Limb (tissue), 2 donors: Measurements from ENCODE around the gene GNAI3.
A peak's percentile ranks its signal among the peaks of the same experiment; 100 is the strongest.
"Not testable (repeated sequence)": the region's sequence is repeated elsewhere in the genome, so short reads cannot be mapped to it uniquely, and the experiment has no call there.

ENCODE experiments used
- DNase-seq, 2 donors: peaks; one replicate each; pipeline ENCODE4 v3.0.0-alpha.2; 2016; ENCODE audit errors: extremely low spot score in 2 of 2

GNAI3 gene

GRCh38 chr1:109657970-109658369 is 109.6 kb downstream of the GNAI3 start:
- DNase-seq: no peak

GRCh38 chr1:109658533-109659042 is 110.2 kb downstream of the GNAI3 start:
- no peak for DNase-seq

- no peak for DNase-seq
Observed at GRCh38 chr1:109659145-109659544, 110.7 kb downstream of the GNAI3 start.

GRCh38 chr1:109659997-109660690 is 111.7 kb downstream of the GNAI3 start:
- DNase-seq: no peak

GRCh38 chr1:109660691-109661026 is 112.2 kb downstream of the GNAI3 start:
- DNase-seq: not testable (repeated sequence)

GRCh38 chr1:109661391-109661790 is 113.0 kb downstream of the GNAI3 start:
- no peak for DNase-seq

- no peak for DNase-seq
Observed at GRCh38 chr1:109664671-109665070, 116.3 kb downstream of the GNAI3 start.

GRCh38 chr1:109667452-109668122 is 119.2 kb downstream of the GNAI3 start, which contains the start of gene GSTM2:
Gene GSTM2 (plus strand): TSS chr1:109668057. CDS start chr1:109668116, 59 bp downstream.
- DNase-seq: peak; percentile 93 to 95
